H1 (cell line): ENCODE measurements around the gene CCNT2. TPM values are rescaled to one million over a fixed set of nuclear protein-coding genes. Genes with fewer than 3 reads are reported as not detected.

Experiments
- CTCF ChIA-PET: fragments of 300-600 bp; sonication (Branson Sonifier 250); formaldehyde crosslinking; loops from one replicate; lab custom pipeline; 2021; ENCODE audit not compliant: partially characterized antibody; lab: Charles Lee
- POLR2A ChIA-PET: fragments of 300-600 bp; sonication (Branson Sonifier 250); formaldehyde crosslinking; loops from one replicate; lab custom pipeline; 2021; ENCODE audit warnings: inconsistent platforms; ENCODE audit not compliant: partially characterized antibody; lab: Charles Lee
- DNase-seq, 2 experiments: peaks; one replicate each; pipeline versions ENCODE4 v3.0.0 to v3.0.0-alpha.2; 2010 to 2022; ENCODE audit warnings: low spot score in 2 of 2, low read depth in 1 of 2, mixed read lengths in 1 of 2
- FAIRE-seq: peaks from 2 replicates; lab custom pipeline; 2011; peaks lifted over from hg19 to GRCh38; lab: Jason Lieb, UNC
- H2AFZ ChIP-seq: 2 replicates; pipeline ENCODE4 v1.8.1; 2012; ENCODE audit warnings: low read length, inconsistent platforms
- H2AK5ac ChIP-seq: 2 replicates; pipeline ENCODE4 v1.6.1; 2013; ENCODE audit warnings: low read depth, low read length
- H2BK120ac ChIP-seq: replicated peaks from 2 replicates; pipeline ENCODE3; 2013; ENCODE audit warnings: low read depth, low read length, inconsistent platforms
- H2BK12ac ChIP-seq: 2 replicates; pipeline ENCODE4 v1.6.1; 2013; ENCODE audit warnings: low read depth, low read length
- H2BK15ac ChIP-seq: 2 replicates; pipeline ENCODE4 v1.6.1; 2013; ENCODE audit warnings: low read length
- H2BK20ac ChIP-seq: 2 replicates; pipeline ENCODE4 v1.6.1; 2013; ENCODE audit warnings: low read length
- H2BK5ac ChIP-seq: 2 replicates; pipeline ENCODE4 v1.6.1; 2013; ENCODE audit warnings: low read depth, low read length
- H3K14ac ChIP-seq: 2 replicates; pipeline ENCODE4 v1.6.1; 2013; ENCODE audit warnings: inconsistent platforms; ENCODE audit not compliant: insufficient read length
- H3K18ac ChIP-seq: 2 replicates; pipeline ENCODE4 v1.6.1; 2013; ENCODE audit warnings: low read length; ENCODE audit errors: extremely low read depth
- H3K23ac ChIP-seq: 2 replicates; pipeline ENCODE4 v1.6.1; 2013; ENCODE audit warnings: inconsistent platforms; ENCODE audit not compliant: insufficient read length
- H3K23me2 ChIP-seq: 2 replicates; pipeline ENCODE4 v1.6.1; 2013; ENCODE audit warnings: low read depth, low read length
- H3K27ac ChIP-seq: 2 replicates; pipeline ENCODE4 v1.6.1; 2011; ENCODE audit warnings: low read depth, low read length, inconsistent platforms
- H3K27me3 ChIP-seq, 4 experiments: replicated peaks in 1 of 4; 1 replicate in 1 of 4; 2 replicates in 3 of 4; pipeline versions ENCODE4 v1.6.1 to v1.8.1; 2011 to 2013; ENCODE audit warnings: low read length in 3 of 4, mild to moderate bottlenecking in 3 of 4, inconsistent platforms in 2 of 4, mixed read lengths in 2 of 4, moderate library complexity in 1 of 4; ENCODE audit not compliant: control insufficient read depth in 3 of 4, insufficient read depth in 3 of 4; ENCODE audit errors: extremely low read depth in 1 of 4
- H3K36me3 ChIP-seq, 4 experiments: 2 replicates each; pipeline versions ENCODE4 v1.6.1 to v1.8.1; 2011 to 2013; ENCODE audit warnings: mild to moderate bottlenecking in 4 of 4, low read length in 3 of 4, moderate library complexity in 2 of 4, control low read depth in 1 of 4, inconsistent platforms in 1 of 4; ENCODE audit not compliant: insufficient read depth in 4 of 4, control insufficient read depth in 2 of 4
- H3K4ac ChIP-seq: replicated peaks from 2 replicates; pipeline ENCODE3; 2013; ENCODE audit warnings: low read length, low read depth, mixed read lengths, inconsistent platforms; ENCODE audit not compliant: insufficient read length
- H3K4me1 ChIP-seq, 4 experiments: replicated peaks in 1 of 4; 1 replicate in 1 of 4; 2 replicates in 3 of 4; pipeline versions ENCODE4 v1.6.1 to v1.8.1; 2011 to 2013; ENCODE audit warnings: low read length in 3 of 4, inconsistent platforms in 2 of 4, mixed read lengths in 1 of 4; ENCODE audit not compliant: insufficient read depth in 4 of 4, control insufficient read depth in 3 of 4
- H3K4me2 ChIP-seq, 2 experiments: 2 replicates each; pipeline versions ENCODE4 v1.6.1 to v1.8.1; 2011 to 2013; ENCODE audit warnings: low read depth in 2 of 2, low read length in 2 of 2, control low read depth in 1 of 2, inconsistent platforms in 1 of 2, mild to moderate bottlenecking in 1 of 2; ENCODE audit not compliant: insufficient read depth in 1 of 2
- H3K4me3 ChIP-seq, 4 experiments: fragments of 200-600, 300-600 bp in 1 of 4; sonication (generic), shearing (Covaris generic), sonication (Bioruptor Twin) in 1 of 4; 2 replicates each; pipeline versions ENCODE4 v1.5.1 to v1.8.1; 2011 to 2016; ENCODE audit warnings: low read length in 4 of 4, low read depth in 3 of 4, control low read depth in 2 of 4, inconsistent platforms in 2 of 4, mild to moderate bottlenecking in 2 of 4, mixed read lengths in 1 of 4, moderate library complexity in 1 of 4; ENCODE audit not compliant: insufficient read depth in 2 of 4; ENCODE audit errors: extremely low read depth in 1 of 4
- H3K56ac ChIP-seq: replicated peaks from 2 replicates; pipeline ENCODE3; 2013; ENCODE audit warnings: low read depth, mild to moderate bottlenecking, mixed read lengths, low read length, inconsistent platforms; ENCODE audit not compliant: insufficient read length
- H3K79me1 ChIP-seq: 2 replicates; pipeline ENCODE4 v1.6.1; 2013; ENCODE audit warnings: low read depth, low read length, control low read depth
- H3K79me2 ChIP-seq, 2 experiments: 2 replicates each; pipeline versions ENCODE4 v1.6.1 to v1.8.1; 2012 to 2013; ENCODE audit warnings: low read length in 2 of 2, mild to moderate bottlenecking in 2 of 2, inconsistent platforms in 1 of 2; ENCODE audit not compliant: insufficient read depth in 2 of 2, control insufficient read depth in 1 of 2
- H3K9ac ChIP-seq, 4 experiments: replicated peaks in 1 of 4; 1 replicate in 1 of 4; 2 replicates in 3 of 4; pipeline versions ENCODE4 v1.6.1 to v1.8.1; 2011 to 2013; ENCODE audit warnings: low read depth in 3 of 4, low read length in 3 of 4, control low read depth in 2 of 4, mild to moderate bottlenecking in 2 of 4, moderate library complexity in 2 of 4, inconsistent platforms in 1 of 4; ENCODE audit errors: extremely low read depth in 1 of 4
- H3K9me3 ChIP-seq, 2 experiments: 2 replicates each; pipeline versions ENCODE4 v1.6.1 to v1.8.1; 2012 to 2013; ENCODE audit warnings: mild to moderate bottlenecking in 2 of 2, moderate library complexity in 2 of 2, control low read depth in 1 of 2, inconsistent platforms in 1 of 2, low read depth in 1 of 2, low read length in 1 of 2, mixed read lengths in 1 of 2; ENCODE audit not compliant: insufficient read depth in 2 of 2
- H4K20me1 ChIP-seq, 2 experiments: replicated peaks in 1 of 2; 2 replicates each; pipeline versions ENCODE3 to v1.8.1; 2011 to 2013; ENCODE audit warnings: inconsistent platforms in 2 of 2, low read length in 2 of 2, mild to moderate bottlenecking in 1 of 2; ENCODE audit not compliant: insufficient read depth in 2 of 2, control insufficient read depth in 1 of 2
- H4K5ac ChIP-seq: 2 replicates; pipeline ENCODE4 v1.6.1; 2013; ENCODE audit warnings: low read length, low read depth, mixed read lengths, inconsistent platforms; ENCODE audit not compliant: insufficient read length
- H4K8ac ChIP-seq: 2 replicates; pipeline ENCODE4 v1.8.0; 2013; ENCODE audit warnings: mild to moderate bottlenecking, moderate library complexity, low read length, inconsistent platforms; ENCODE audit not compliant: insufficient read depth; ENCODE audit errors: extremely low read depth
- H4K91ac ChIP-seq: replicated peaks from 2 replicates; pipeline ENCODE3; 2013; ENCODE audit warnings: low read length, mixed read lengths, inconsistent platforms; ENCODE audit not compliant: insufficient read length
- CHD1 ChIP-seq: IDR thresholded peaks from 2 replicates; pipeline ENCODE4 v1.6.1; 2012; ENCODE audit warnings: low read depth, low read length, improper control_type of control experiment
- CREB1 ChIP-seq: IDR thresholded peaks from 2 replicates; pipeline ENCODE4 v1.6.1; 2012; ENCODE audit warnings: inconsistent platforms
- CTBP2 ChIP-seq: IDR thresholded peaks from 2 replicates; pipeline ENCODE4 v1.7.0; 2011; ENCODE audit warnings: borderline replicate concordance, mild to moderate bottlenecking, moderate library complexity, mixed read lengths, low read length; ENCODE audit not compliant: insufficient read depth, insufficient read length
- EGR1 ChIP-seq: IDR thresholded peaks from 2 replicates; pipeline ENCODE4 v1.6.1; 2011; ENCODE audit warnings: low read depth, low read length, borderline replicate concordance
- EP300 ChIP-seq, 2 experiments: IDR thresholded peaks; 1 replicate in 1 of 2; 2 replicates in 1 of 2; pipeline ENCODE4 v1.6.1; 2011 to 2012; ENCODE audit warnings: low read depth in 2 of 2, low read length in 2 of 2, mild to moderate bottlenecking in 2 of 2, borderline replicate concordance in 1 of 2, inconsistent platforms in 1 of 2, moderate library complexity in 1 of 2
- GTF2F1 ChIP-seq: IDR thresholded peaks from 2 replicates; pipeline ENCODE4 v1.6.1; 2012; ENCODE audit warnings: low read depth, low read length, improper control_type of control experiment, borderline replicate concordance
- KDM1A ChIP-seq: fragments of 200-600, 300-600 bp; sonication (generic); IDR thresholded peaks from 2 replicates; pipeline ENCODE4 v1.7.1; 2016; ENCODE audit warnings: mild to moderate bottlenecking, low read length, borderline replicate concordance
- RXRA ChIP-seq: IDR thresholded peaks from 2 replicates; pipeline ENCODE4 v1.6.1; 2011; ENCODE audit warnings: low read depth, mild to moderate bottlenecking, low read length, moderate library complexity; ENCODE audit not compliant: insufficient read depth
- SP4 ChIP-seq: IDR thresholded peaks from 2 replicates; pipeline ENCODE4 v1.6.1; 2012; ENCODE audit warnings: low read length, inconsistent platforms
- SRF ChIP-seq: IDR thresholded peaks from 2 replicates; pipeline ENCODE4 v1.6.1; 2011; ENCODE audit warnings: mild to moderate bottlenecking, low read depth, low read length, moderate library complexity
- SUZ12 ChIP-seq: fragments of 200-600 bp; sonication (generic); IDR thresholded peaks from 2 replicates; pipeline ENCODE4 v1.6.1; 2012; ENCODE audit warnings: mild to moderate bottlenecking, inconsistent platforms, low read length, moderate library complexity, mixed read lengths
- TBP ChIP-seq: IDR thresholded peaks from 2 replicates; pipeline ENCODE4 v1.6.1; 2011; ENCODE audit warnings: low read depth, low read length, improper control_type of control experiment
- TEAD4 ChIP-seq: IDR thresholded peaks from 2 replicates; pipeline ENCODE4 v1.6.1; 2012; ENCODE audit warnings: low read depth, low read length, inconsistent platforms, mixed read lengths
- WGBS, 2 experiments: shearing (Covaris generic) in 1 of 2; methylation state at CpG; one replicate each; pipeline versions ENCODE4 v1.1.6 to v1.1.7; 2013 to 2015; ENCODE audit warnings: low lambda C conversion rate in 2 of 2, mixed read lengths in 2 of 2, inconsistent platforms in 1 of 2, low coverage in 1 of 2, missing lambda C conversion rate in 1 of 2; ENCODE audit not compliant: insufficient replicate concordance in 2 of 2, insufficient coverage in 1 of 2, insufficient read length in 1 of 2; ENCODE audit errors: extremely low coverage in 1 of 2, missing lambda C conversion rate in 1 of 2; 5-methylcytosine and 5-hydroxymethylcytosine counted together
- polyA plus RNA-seq, 7 experiments: library from polyadenylated mRNA; depleted of rRNA in 3 of 7; stranded (reverse) in 5 of 7; unstranded in 2 of 7; fragments of >200 nt in 5 of 7; fragments of 200-250 nt in 2 of 7; gene quantifications; 1 replicate in 5 of 7; 2 replicates in 1 of 7; 4 replicates in 1 of 7; pipeline versions ENCODE4 v1.2.1 to v1.2.3, GENCODE V29; 2011 to 2013; ENCODE audit warnings: missing spikeins in 2 of 7, mixed read lengths in 2 of 7
- total RNA-seq: library from RNA; stranded (reverse); fragmentation: NEBNext Ultra II Directional; extraction: Animal tissue kit (Norgen Biotek cat#: 25700); gene quantifications from 2 replicates; pipeline ENCODE4 v1.2.1, GENCODE V29; 2021
- TF ChIP-seq, protein P1 (sequence below): IDR thresholded peaks from 2 replicates; pipeline ENCODE4 v1.6.1; 2012; ENCODE audit warnings: inconsistent platforms

Gene CCNT2
- total and polyA plus RNA-seq, 2 of the 8 experiments (the other 6 are each of a cell fraction or from before 2014, with no cell fraction given): 13.0 to 39.7 TPM

DNA sequence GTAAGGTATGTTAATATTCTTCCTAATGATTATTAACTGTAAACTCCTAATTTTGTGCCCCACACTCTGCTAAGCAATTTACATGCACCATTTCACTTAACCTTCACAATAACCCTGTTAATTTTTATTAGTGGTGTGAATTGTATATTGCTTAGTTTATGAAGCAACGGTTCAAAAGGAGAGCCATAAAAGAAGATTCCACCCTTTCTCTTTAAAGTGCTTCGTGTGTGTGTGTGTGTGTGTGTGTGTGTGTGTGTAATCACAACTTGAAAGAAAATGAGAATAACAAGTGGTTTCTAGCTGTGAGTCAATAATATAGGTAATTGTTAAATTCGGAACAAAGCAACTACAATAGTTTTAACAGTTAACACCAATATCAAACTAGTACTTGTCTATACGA, 60.6 kb downstream of the CCNT2 start:
- Histone ChIP-seq H4K8ac (no peak overlapping the region), H3K79me2 (no peaks in the 10 kb centered on the region), H3K4me3 (no peak overlapping the region), H3K23ac (no peak overlapping the region), H3K36me3 (no peaks in the 10 kb centered on the region), H4K91ac (no peak overlapping the region), H3K23me2 (no peaks in the 10 kb centered on the region), H4K20me1 (no peaks in the 10 kb centered on the region), H2AK5ac (no peak overlapping the region), H2AFZ (no peak overlapping the region), H4K5ac (no peak overlapping the region), H2BK12ac (no peak overlapping the region), H2BK20ac (no peak overlapping the region), H3K79me1 (no peaks in the 10 kb centered on the region), H3K9me3 (no peaks in the 10 kb centered on the region; a peak in 1 of 4 replicates), H3K56ac (no peak overlapping the region), H3K4me2 (no peak overlapping the region), H2BK5ac (no peak overlapping the region), H2BK15ac (no peak overlapping the region), H3K27ac (no peak overlapping the region), H3K4me1 (no peaks in the 10 kb centered on the region), H3K18ac (no peak overlapping the region), H2BK120ac (no peak overlapping the region), H3K14ac (no peak overlapping the region), H3K27me3 (no peaks in the 10 kb centered on the region), H3K4ac (no peak overlapping the region), H3K9ac (no peak overlapping the region)
- WGBS, 2 experiments: 84% methylated on average over 4 of the region's 4 CpGs; no CpG with 5 or more reads in 1 of the 2 experiments
- ChIA-PET POLR2A (no interaction called here), CTCF (interaction anchor here (2.8 kb wide), 1 partner anchor 10 kb away, joined by 14 read pairs; no protein-coding TSS in a partner anchor)
- DNase-seq (no peak), FAIRE-seq (no peak)
- TF ChIP-seq, protein P1, sequence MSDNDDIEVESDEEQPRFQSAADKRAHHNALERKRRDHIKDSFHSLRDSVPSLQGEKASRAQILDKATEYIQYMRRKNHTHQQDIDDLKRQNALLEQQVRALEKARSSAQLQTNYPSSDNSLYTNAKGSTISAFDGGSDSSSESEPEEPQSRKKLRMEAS: no peak
- TF ChIP-seq RXRA (no peak), CTBP2 (no peak), TEAD4 (no peak), EGR1 (no peak), GTF2F1 (no peak), SP4 (no peak), EP300 (IDR thresholded peaks at IDR 0.05; ENCODE audit: borderline replicate concordance in 1 of 2, low read depth in 2 of 2, low read length in 2 of 2) (no peak), TBP (no peak), SRF (no peak), KDM1A (no peak), SUZ12 (no peak), CHD1 (no peak), CREB1 (no peak)
